Ecto neural progenitor cell (in vitro differentiated cells): Measurements from ENCODE around the gene CARF.
"Not testable (repeated sequence)": the region's sequence is repeated elsewhere in the genome, so short reads cannot be mapped to it uniquely, and the experiment has no call there.

ENCODE experiments used
- DNase-seq: peaks from one replicate; pipeline ENCODE4 v3.0.0-alpha.2; 2018; ENCODE audit warnings: low spot score

CARF gene

DNA sequence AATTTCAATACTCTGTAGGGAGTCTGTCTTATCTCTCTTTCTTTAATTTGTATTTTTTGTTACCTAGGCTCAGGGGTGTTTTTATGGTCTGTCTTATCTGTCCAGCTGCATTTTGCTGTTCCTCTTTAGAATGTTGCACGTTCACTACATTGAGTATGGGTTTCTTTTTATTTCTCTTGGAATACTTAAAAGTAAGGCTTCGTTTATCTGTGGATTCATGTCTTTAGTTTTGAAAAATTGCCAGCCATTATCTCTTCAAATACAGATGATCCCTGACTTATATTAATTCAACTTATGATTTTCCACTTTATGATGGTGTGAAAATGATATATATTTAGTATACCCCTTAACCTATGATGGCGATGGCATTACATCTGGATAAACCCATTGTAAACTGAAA, 26.9 kb downstream of the CARF start:
- no peak for DNase-seq

DNA sequence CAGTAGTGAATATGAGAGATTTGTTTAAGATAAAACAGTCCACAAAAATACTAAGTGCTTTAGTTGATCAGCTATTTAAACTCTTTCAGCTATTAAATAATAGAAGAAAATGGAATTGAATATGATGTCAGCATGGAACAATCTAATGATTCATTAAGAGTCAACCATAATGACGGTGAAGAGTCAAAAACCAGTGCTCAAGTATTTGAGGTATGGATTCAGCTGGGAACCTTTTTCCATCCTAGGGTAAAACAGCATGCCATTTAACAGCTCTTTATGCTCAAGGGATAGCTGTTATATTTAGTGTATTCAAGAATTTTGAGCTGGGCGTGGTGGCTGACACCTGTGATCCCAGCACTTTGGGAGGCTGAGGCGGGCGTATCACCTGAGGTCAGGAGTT, 29.7 kb downstream of the CARF start:
- no peak for DNase-seq

DNA sequence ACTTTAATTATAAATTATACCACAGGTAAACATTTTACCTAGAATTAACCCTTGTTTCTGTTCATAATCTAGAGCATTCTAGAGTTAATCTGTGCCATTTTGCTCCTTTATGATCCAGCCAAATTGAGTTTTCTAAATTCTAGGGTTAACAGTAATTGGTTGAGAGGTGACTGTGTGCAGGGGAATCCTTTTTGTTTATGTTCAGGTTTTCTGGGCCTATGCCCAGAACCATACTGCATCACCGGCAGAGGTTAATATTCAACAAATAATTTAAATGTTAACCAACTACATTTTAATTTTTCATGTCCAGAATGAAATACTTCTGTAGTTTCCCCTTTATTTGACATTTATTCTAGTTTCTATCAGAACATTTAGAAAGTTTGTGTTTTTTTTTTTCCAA, 32.3 kb downstream of the CARF start:
- DNase-seq, result no peak

DNA sequence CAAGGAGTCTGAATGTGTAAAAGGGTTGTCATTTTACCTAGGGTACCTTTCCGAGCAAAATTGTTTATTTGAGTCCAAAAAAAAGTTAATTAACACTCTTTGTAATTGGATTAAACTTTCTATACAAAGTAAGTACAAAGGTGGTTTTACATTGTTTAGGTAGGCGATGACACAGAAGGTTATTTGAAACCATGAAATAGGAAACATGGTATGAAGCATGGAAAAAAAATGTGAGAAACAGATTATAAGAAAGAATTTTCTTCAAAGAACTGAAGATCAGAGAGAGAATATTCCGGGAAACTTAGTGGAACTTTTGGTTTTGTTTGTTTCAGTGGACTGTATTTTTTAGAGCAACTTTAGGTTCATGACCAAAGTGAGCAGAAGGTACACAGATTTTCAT, 32.7 kb downstream of the CARF start:
- no peak for DNase-seq

DNA sequence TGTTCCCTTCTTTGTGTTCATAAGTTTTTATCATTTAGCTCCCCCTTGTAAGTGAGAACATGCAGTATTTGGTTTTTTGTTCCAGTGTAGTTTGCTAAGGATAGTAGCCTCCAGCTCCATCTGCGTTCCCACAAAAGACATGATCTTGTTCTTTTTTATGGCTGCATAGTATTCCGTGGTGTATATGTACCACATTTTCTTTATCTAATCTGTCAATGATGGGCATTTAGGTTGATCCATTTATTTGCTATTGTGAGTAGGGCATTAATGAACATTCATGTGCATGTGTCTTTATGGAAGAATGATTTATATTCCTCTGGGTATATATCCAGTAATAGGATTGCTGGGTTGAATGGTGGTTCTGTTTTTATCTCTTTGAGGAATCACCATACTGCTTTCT, 33.4 kb downstream of the CARF start:
- no peak for DNase-seq

DNA sequence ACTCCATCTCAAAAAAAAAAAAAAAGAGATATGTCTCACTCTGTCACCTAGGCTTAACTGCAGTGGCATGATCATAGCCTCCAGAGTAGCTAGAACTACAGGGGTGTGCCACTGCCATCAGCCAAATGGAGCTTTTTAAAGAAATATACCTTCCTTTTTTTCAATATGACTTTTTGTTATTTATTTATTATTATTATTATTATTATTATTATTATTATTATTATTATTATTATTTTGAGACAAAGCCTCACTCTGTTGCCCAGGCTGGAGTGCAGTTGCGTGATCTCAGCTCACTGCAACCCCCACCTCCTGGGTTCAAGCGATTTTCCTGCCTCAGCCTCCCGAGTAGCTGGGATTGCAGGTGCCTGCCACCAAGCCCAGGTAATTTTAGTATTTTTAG, 37.3 kb downstream of the CARF start:
- not testable (repeated sequence) for DNase-seq

DNA sequence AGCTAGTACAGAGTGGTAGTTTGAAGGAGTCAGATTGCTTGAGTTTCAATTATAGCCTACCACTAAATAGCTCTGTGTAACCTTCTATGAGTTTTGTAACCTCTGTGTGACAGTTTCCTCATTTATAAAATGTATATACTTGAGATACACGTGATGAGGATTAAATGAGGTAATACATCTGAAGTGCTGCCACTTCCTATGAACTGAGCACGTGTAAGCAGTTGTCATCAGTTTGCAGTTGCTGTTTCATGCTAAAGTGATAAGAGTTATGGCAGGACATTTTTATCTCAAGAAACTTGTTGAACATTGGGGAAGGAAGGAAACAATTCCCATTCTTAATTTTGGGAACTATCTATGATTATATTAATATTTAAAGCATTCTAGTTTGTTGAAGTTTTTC, 38.5 kb downstream of the CARF start:
- DNase-seq, result no peak

DNA sequence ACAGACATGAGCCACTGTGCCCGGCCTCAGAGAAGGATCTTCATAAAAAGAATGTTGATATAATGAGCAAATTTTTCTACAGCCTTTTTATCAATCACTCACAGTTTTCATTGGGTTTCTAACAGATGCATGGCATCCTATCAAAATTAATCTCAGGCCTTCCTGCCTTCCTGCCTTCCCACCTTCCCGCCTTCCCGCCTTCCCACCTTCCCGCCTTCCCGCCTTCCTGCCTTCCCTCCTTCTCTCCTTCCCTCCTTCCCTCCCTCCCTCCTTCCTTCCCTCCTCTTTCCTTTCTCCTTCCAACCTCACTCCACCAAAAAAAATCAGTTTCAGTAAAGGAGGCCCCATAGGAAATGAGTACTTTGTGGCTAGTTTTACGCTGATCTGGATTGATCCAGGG, 48.4 kb downstream of the CARF start:
- DNase-seq, result no peak

DNA sequence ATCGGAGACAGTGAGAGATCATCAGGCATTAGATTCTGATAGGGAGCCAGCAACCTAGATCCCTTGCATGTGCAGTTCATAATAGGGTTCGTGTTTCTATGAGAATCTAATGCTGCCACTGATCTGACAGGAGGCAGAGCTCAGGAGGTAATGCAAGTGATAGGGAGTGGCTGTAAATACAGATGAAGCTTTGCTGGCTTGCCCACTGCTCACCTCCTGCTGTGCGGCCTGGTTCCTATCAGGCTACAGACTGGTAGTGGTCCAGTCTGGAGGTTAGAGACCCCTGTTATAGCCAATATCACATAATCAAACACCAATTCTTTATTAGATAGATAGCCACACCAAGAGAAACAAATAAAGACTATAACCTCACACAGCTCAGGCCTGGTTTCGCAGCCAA, 51.6 kb downstream of the CARF start:
- no peak for DNase-seq

DNA sequence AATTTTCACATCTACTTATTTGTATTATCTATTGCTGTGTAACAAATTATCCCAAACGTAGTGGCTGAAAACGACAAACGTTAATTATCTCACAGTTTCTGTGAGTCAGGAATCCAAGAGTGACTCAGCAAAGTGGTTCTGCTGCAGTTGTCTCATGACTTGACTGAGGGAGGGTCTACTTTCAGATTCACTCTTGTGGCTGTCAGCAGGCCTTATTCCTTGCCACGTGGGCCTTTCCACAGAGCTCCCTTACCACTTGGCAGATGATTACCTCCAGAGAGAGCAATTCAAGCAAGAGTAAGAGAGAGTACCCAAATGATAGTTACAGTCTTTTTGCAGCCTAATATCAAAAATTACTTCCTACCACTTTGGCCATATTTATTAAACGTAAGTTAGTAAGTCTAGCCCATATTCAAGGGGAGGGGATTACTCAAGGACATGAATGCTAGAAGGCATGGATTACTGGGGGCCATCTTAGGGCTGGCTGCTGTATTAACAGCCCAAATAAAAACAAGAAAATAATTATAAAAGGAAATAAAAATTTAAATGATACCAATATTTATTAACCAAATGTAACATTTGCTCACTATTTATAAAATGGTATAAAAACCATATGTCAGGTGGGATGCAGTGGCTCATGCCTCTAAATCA, 53.9 kb downstream of the CARF start:
- DNase-seq, result no peak

DNA sequence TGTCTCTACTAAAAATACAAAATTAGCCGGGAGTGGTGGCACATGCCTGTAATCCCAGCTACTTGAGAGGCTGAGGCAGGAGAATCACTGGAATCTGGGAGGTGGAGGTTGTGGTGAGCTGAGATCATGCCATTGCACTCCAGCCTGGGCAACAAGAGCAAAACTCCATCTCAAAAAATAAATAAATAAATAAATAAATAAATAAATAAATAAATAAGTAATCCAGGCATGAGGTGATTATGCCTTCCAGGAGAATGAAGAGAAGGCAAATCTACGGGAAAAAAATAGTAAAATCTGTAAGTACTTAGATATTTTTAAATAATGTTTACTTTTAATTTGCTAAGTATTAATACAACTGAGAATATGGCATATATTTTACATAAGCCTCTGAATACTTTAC, 57.3 kb downstream of the CARF start:
- DNase-seq, result not testable (repeated sequence)

DNA sequence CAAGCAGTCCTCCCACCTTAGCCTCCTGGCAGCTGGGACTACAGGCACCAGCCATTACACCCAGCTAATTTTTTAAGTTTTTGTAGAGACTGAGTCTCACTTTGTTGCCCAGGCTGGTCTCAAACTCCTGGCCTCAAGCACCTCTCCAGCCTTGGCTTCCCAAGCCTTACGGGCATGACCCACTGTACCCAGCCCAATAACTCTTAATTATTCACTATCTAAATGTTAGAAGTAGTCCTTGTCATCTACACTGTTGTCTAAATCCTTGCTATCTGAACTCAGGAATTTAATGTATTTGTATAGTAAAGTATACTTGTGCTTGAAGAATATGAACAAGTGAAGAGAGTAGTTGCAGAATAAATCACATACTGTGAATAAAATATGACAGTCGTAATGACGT, 64.7 kb downstream of the CARF start:
- DNase-seq, result no peak

DNA sequence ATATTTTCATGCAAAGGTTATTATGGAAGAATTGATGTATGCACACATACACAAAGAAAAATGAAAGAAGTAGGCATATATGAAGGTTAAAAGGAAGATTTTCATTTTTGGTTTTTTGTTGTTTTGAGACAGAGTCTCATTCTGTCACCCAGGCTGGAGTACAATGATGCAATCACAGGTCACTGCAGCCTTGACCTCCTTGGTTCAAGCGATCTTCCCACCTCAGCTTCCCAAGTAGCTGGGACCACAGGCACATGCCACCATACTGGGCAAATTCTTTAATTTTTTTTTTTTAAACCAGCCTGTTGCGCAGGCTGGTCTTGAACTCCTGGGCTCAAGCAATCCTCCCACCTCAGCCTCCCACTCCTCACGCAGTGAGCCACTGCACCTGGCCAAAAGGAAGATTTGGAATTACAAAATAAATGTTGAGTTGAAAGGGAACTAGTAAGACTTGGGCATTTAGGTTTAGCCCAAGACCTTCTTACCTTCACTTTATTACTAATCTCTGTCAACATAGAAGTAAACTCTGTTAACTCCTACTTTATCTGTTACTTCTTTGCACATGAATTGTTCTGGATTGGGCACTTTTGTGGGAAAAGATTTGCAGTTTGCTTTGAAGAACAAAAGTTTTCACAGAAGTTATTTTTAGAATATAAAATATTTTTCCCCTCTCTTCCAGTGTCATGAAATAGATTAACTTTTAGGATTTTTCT, 70.9 kb downstream of the CARF start:
- no peak for DNase-seq

DNA sequence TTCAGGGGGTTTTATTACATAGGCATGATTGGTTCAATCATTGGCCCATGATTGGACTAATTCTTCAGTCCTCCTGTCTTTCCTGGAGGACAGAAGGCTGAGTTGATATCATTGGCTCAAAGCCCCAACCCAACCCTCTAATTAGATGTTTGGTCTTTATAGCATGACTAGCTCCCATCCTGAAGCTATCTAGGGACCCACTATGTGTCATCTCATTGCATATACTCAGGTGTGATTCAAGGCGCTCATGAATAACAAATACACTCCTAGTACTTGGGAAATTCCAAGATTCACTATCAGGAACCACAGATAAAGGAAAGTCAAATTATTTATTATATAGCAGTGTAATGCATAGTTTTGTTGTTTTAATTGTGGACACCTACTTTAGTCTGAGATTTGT, 77.7 kb downstream of the CARF start:
- DNase-seq, result no peak

DNA sequence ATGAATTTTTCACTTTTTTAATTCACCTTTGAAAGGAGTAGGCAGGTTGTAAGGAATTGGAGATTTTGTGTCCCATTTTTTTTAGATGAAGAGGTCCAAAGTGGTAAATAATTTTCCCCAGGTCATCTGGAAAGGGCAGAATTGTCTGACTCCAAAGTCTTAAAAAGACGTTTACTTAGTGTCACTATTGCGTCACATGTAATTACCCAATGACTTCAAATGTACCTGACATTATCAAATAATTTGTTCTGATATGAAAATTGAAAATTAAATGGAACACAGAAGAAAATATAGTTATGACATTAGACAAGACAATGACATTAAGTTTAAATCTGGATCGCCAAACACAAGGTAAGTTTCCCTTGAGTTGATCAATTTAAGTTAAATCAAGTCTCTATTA, 78.4 kb downstream of the CARF start:
- no peak for DNase-seq

DNA sequence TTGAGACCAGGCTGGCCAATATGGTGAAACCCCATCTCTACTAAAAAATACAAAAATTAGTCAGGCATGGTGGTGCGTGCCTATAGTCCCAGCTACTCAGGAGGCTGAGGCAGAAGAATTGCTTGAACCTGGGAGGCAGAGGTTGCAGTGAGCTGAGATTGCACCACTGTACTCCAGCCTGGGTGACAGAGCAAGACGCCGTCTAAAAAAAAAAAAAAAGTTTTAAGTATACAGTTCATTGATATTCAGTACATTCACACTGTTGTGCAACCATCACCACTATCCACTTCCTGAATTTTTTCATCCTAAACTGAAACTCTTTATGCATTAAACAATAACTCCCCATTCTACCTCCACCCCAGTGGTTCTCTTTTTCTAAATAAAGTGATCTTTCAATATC, 85.0 kb downstream of the CARF start:
- DNase-seq, result not testable (repeated sequence)

DNA sequence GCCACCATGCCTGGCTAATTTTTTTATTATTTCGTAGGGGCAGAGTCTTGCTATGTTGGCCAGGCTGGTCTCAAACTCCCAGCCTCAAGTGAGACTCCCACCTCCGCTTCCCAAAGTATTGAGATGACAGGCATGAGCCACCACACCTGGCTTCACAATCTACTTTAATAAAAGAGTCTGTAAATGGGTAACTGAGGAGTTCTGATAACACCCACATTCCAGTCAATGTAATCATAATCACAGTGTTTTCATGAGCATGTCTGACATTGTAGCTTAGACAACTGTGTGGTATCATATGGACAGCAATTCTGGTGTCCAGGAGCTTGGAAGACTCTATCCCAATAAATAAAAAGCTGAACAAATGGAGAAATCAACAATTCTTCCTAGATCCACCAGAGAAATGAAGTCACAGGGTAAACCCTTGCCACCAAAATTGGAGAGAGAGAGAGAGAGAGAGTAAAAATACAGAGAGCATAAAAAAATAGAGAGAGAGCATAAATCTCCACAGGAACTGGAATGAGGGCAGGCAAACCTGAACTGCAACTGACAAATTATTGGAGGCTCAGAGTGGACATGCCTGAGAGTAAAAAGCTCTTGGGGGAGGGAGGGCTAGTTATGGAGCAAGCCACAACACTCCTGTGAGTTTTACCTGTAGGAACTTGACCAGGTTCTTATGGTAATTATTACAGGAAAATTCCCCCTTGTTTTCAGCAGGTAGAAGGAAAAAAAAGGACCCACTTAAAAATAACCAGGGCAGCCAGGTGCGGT, 90.2 kb downstream of the CARF start:
- no peak for DNase-seq

DNA sequence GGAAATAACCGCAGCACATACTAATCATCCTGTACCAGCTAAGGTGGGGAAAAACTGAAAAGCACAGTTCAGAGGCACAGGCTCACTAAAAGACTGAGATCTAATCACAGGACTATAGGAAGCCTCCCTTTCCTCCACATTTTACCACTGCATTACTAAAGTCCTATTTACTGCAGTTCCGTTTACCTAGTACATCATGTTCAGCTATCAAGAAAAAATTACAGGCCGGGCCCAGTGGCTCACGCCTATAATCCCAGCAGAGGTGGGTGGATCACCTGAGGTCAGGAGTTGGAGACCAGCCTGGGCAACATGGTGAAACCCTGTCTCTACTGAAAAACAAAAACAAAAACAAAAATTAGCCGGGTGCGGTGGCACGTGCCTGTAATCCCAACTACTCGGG, 91.6 kb downstream of the CARF start:
- no peak for DNase-seq

DNA sequence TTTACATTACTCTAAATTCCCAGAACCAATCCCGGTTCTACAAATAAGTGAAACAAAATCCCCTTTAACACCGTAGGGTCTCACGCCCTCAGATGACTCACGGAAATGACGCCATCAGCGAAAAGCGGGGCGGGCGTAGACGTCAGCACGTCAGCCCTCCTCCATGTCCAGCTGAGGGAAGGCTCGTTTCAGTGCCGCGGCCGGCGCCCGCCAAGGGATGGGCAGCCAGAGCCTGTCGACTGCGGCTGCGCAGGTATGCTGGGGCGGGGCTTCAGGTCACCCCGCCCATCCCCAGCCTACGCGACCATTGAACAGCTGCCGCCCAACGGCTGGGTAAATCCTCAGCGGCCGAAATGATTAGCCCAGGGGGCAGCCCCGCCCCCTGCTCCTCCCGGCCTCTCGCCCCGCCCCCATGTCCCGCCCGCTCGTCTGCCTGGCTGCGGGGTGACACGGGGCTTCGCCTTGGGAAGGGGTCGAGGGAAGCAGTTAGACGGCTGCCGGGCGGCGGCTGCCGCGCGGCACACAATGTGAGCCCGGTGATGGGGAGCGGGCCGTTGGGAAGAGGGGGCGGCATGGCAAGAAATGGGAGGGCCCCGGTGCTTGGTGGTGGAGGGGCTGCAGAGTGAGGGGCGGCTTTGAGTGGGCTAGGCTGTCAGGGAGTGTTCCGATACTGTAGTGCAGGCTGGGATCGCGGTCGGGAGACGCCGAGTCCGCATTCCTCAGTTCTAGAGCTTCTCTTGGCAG, 102.6 kb downstream of the CARF start, which contains the start of gene NBEAL1:
Gene NBEAL1, plus strand, starts transcription at position 420 of the 744 bp plus-strand sequence. CDS start 1,510 bp downstream, outside the sequence.
- peak; percentile 99 for DNase-seq

DNA sequence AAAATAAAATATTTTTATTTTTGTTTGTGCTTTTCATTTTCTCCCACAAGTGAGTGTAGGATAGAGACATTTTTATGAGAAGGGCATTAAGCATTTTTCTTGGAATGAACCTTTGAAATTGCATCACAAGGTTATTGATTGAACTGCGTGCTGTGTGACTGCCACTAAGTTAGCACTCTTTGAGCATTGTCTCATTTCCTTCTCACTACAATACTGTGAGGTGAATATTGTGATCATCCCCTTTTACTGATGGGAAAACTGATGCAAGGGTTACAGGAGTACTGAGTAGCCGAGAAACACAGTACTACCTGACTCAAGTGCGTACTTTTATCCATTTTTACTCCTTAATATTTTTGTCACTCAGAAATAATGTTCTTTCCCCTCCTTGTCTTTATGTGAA, 104.6 kb downstream of the CARF start:
- no peak for DNase-seq

DNA sequence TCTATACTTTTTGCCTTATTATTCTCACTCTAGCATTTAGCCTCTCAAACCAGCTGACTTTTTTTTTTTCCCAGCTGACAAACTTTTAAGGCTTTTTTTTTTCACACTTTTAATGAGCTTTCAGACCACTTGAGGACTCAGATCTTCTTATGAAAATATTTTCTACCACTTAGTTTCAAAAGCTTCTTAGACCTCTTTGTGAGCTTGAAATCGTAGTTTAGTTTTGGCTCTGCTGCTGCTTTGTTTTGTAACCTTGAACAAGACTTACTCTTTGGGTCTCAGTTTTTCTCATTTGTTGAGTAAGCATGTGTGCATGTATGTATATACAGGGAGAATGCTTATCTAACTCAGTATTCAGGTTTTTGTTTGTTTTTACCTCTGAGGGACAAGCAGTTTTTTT, 106.1 kb downstream of the CARF start:
- no peak for DNase-seq

DNA sequence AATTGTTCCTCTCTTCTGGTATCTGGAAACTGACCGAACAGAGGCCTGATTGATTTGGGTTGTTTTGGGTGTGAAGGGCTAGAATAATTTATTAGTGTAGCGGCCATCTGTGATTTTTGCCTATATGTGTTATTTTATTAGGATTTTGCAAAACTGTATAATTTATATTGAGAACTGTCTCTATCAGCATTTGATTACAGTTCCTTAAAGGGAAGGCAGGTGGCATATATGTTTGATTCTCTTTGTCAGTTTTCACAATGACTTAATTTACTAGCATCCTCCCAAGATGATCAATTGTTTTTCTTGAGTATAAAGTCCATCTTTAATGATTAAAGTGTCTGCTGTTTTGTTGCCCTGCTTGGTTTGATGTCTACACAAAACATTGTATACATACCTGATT, 107.1 kb downstream of the CARF start:
- no peak for DNase-seq

DNA sequence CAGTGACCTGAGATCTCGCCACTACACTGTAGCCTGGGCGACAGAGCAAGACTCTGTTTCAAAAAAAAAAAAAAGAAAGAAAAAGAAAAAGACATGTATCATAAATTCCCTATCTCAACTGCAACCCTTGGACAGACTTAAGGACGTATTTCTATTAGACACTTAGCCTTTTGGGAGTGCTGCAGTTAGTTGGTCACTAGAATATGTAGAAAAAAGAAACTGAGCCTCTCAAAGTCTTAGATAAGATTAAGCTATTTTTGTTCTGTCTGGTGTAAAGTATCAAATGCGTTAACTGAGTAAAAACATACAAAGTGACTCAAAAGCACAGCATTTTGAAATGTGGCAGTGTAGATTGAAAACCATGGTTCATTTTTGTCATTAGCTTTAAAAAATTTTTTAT, 109.9 kb downstream of the CARF start:
- DNase-seq, result no peak
